ENCODE data around the gene ZNF556.
A peak's percentile ranks its signal among the peaks of the same experiment; 100 is the strongest.

Gene ZNF556

DNA sequence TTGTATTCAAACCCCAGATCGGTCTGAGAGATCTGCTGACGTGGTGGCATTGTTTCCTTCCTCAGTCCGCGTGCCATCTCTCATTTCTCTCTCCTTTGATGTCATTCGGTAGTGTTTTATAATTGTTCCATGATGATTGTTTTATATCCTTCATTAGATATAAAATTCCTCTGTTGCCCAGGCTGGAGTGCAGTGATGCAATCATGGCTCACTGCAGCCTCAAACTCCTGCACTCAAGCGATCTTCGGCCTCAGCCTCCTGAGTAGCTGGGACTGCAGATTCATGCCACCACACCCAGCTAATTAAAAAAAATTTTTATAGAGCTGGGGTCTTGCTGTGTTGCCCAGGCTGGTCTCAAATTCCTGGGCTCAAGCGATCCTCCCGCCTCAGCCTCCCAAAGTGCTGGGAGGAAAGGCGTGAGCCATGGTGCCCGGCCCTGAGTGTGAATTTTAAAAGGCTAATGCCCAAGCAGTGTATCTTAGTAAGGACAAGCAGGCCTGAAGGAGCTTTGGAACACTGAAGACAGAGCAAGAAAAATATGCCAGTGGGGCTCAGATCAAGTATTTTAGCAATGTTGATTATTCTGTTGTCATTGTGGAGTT, 38.9 kb downstream of the ZNF556 start:
- no peak for DNase-seq
- no peak for ATAC-seq

DNA sequence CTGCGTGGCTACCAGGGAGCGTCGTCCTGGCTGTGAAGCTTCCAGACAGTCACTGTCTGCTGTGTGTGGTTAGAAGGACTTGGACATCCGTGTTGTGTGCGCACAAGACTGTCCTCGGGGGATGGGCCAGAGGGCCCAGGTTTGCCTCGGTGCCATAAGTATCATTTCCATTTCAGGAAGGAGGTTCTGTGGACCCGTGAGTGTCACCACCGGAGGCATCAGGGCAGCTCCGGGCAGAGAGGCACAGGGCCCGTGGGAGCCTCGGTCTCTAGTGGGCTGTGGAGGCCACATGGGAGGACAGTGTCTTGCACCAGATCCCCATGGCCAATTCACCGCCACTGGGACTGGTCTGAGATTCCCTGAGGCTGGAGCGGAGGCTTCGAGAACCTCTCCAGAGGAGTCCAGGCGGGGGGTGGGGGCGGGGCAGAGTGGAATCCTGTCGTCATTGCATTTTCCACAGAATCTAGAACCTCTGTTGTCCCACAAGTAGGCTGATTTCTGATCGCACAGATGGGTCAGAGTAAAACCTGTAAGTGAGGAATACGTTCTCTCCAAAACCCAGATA, 39.6 kb downstream of the ZNF556 start:
- ATAC-seq (no peak), DNase-seq (no peak)

GRCh38 chr19:2912306-2912705, 45.2 kb downstream of the ZNF556 start:
- DNase-seq = no peak
- ATAC-seq = peak; percentile 74

DNA sequence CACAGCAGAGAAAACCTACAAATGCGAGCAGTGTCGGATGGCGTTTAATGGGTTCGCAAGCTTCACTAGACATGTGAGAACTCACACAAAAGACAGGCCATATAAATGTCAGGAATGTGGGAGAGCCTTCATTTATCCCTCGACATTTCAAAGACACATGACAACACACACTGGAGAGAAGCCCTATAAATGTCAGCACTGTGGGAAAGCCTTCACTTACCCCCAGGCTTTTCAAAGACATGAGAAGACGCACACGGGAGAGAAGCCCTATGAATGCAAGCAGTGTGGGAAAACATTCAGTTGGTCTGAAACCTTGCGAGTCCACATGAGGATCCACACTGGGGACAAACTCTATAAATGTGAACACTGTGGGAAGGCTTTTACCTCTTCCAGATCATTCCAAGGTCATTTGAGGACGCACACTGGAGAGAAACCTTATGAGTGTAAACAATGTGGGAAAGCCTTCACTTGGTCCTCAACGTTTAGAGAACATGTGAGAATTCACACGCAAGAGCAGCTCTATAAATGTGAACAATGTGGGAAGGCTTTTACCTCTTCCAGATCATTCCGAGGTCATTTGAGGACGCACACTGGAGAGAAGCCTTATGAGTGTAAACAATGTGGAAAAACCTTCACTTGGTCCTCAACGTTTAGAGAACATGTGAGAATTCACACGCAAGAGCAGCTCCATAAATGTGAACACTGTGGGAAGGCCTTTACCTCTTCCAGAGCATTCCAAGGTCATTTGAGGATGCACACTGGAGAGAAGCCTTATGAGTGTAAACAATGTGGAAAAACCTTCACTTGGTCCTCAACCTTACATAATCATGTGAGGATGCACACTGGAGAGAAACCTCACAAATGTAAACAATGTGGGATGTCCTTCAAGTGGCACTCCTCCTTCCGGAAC, 50.4 kb downstream of the ZNF556 start:
- DNase-seq (no peak), ATAC-seq (no peak)

DNA sequence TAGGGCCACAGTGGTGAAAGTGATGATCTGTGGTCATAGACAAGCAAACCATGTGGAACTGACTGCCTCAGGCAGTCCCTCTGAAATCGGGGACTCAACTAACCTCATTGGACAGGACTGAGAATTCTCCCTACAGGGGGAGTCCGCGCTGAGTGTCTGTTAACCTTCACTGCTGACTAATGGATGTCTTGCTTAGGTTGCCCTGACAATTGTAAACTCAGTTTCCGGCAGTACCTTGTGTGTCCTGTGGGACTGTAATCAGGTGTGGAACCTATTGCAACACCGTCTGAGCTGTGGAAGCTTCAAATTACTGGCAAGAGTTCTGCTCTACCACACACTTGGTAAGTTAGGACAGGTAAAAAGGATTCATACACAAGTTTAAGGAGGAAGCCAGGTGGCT, 55.9 kb downstream of the ZNF556 start:
- ATAC-seq = no peak
- no peak for DNase-seq

GRCh38 chr19:2923510-2923909, 56.4 kb downstream of the ZNF556 start:
- no peak for ATAC-seq
- DNase-seq = no peak

DNA sequence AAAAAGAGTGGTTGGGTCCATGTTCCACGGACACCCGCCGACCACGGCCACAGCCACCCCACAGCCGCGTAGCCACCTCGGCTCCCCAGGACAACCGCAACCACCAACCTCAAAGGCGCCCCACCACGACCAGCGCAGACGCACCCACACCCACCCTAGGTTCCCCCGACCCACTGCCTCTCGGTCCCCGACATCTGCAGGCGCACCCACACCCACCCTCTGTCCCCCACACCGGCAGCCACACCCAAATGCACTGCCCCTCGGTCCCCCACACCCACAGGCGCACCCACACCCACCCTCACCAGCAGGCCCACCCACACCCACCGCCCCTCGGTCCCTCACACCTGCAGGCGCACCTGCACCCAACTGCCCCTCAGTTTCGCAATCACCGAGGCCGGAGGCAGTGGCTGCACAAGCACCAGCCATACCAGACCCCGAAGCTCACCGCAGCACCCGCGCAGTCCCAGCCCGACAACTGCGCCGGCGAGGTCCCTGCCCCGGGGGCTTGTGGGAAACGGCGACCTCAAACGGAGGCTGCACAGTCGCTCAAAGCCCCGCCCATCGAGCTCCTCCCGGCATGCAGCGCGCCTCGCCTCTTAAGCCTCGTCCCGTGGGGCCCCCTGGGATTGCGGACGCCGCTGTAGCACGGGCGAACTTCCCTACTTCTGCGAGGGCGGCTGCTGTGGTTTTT, 59.4 kb downstream of the ZNF556 start:
- DNase-seq (no peak), ATAC-seq (no peak)

- ATAC-seq (no peak), DNase-seq (no peak)
Measured at GRCh38 chr19:2927032-2927430, 59.9 kb downstream of the ZNF556 start.
